Measurements from ENCODE around the gene HNF4A.
A peak's percentile ranks its signal among the peaks of the same experiment; 100 is the strongest.
"Not testable (repeated sequence)": the region's sequence is repeated elsewhere in the genome, so short reads cannot be mapped to it uniquely, and the experiment has no call there.

HNF4A gene

DNA sequence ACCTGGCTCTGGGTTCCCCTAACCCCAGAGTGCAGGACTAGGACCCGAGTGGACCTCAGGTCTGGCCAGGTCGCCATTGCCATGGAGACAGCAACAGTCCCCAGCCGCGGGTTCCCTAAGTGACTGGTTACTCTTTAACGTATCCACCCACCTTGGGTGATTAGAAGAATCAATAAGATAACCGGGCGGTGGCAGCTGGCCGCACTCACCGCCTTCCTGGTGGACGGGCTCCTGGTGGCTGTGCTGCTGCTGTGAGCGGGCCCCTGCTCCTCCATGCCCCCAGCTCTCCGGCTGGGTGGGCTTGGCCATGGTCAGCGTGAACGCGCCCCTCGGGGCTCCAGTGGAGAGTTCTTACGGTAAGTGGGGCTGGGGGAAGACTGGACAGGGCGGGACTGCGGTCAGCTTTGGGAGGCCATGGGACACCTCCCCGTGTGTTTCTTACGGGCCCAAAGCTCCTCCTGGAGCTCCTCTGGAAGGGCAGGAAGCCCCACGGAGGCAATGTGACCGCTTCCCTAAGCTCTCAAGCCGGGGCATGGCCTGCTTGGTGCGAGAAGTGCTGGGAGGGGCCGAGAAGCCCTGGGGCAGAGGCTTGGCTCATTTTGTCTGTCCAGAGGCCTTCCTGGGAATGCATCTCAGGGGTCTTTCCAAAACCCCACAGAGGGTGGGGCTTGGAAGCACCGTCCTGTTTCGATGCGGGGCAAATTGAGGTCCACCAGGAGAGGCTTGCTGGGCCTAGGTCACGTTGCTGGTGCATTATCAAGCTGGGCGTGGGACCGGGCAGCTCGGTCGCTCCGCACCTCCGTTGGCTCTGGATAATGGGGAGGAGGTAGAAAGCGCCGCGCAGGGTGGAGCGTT is at the start of gene HNF4A:
HNF4A (plus strand) TSS at position 202 of the 855 bp plus-strand sequence; CDS start at position 308, 106 bp downstream.
- DNase-seq: no peak

DNA sequence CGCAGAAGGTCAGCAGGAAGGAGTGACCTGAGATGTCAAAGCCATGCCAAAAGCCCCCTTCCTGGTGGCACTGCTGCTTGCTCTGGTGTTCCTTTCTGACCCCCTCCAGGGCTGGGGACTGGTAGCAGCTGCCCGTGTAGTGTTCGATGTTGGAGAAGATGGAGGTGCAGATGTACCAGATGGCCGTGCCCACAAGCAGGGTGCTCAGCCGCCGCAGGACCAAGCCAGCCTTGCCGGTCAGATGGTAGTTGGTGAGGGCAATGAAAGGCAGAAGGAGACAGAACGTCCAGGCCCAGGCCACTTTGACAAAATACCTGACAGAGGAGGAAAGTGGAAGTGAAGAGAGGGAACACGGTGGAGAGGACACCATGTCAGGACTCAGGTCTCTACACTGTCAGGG is 48.6 kb upstream of the HNF4A start:
- DNase-seq: no peak

DNA sequence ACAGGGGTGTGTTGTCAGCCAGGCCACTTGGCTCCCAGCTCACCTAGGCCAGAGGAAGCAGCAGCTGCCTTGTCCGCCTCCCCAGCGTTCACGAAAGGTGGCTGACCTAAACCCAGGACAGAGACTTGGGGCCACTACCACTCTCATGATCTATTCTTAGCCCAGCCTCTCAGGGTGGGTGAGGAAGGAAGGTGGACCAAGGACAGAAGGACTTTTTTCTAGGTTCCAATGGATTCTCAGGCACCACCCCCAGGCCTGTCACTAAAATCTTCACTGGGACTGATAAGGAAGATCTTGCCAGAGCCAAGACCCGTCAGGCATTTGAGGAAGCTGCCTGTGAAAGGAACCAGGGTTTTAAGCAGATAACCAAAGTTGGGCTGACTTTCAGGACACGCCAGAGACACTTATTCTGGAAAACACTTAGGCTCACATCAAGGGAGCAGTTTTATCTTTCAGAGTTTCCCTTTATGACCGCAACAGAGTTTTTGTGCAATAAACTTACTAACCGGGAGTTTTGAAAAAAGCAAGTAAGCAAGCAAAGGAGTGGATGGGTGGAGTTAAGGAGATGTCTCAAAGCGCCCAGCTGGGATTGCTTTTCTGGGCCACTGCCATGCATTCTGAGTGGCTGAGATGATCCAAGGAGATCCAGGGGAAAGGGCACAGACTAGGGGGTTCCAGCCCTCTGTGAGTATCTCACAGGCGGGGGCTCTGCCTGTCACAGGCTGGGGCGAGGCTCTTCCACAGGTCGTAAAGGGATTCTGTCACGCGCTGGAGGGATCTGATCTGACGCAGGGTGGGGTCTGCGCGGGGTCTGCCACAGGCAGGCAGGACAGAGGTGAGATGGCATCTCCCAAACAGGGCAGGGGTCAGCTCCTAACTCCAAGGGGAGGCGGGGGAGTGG is 45.5 kb upstream of the HNF4A start:
- peak in 6 of 14 donors; percentile 1 to 34 (median 24) for DNase-seq

DNA sequence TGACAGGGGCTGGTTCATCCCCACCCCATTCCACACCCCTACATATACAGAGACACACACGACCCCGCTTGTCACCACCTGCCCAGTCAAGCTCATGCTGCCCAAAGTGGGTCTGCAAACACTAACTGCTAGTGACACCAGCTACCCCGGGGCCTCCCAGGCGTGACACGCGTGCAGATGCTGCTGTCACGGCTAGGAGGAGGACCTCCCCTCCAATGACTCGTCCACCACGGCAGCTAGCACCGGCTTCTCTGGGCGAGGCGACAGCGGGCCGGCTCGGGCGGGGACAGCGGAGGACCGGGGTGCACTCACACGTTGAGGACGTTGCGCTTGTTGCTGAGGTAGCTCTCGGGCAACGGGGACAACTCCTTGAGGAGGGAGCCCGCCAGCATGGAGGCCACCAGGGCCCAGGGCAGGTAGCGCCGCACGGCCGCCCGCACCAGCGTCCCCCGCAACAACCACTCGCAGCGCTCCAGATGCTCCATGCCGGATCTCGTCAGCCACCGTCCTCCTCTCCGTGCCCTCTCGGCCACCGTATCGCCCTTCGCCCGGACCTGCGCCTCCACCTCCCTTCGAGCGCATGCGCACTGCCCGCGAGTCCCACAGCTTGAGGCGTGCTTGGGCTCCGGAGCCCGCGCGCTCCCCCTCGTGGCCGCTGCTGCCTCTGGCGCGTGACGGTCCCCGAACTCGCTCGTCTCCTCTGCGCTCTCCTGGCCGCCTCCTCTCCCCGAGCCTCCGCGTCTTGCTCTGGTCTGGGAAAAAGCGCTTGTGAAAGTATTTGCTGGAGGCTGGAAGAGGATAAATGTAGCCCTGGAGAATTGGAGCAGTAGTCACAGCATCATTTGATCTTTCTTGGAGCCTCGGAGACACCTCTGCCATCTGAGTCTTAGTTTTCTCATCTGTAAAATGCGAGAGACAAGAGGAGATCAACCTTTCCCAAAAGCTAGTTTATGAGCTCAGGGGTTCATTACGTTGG is 44.5 kb upstream of the HNF4A start, which contains the start of gene FITM2:
FITM2 (minus strand) TSS at position 539 of the 976 bp plus-strand sequence; CDS start at position 485, 54 bp downstream.
- peak; percentile 83 to 99 (median 94) for DNase-seq

GRCh38 chr20:44314870-44315269 is 40.6 kb upstream of the HNF4A start:
- no peak for DNase-seq

GRCh38 chr20:44319839-44320422 is 35.6 kb upstream of the HNF4A start:
- no peak for DNase-seq

DNA sequence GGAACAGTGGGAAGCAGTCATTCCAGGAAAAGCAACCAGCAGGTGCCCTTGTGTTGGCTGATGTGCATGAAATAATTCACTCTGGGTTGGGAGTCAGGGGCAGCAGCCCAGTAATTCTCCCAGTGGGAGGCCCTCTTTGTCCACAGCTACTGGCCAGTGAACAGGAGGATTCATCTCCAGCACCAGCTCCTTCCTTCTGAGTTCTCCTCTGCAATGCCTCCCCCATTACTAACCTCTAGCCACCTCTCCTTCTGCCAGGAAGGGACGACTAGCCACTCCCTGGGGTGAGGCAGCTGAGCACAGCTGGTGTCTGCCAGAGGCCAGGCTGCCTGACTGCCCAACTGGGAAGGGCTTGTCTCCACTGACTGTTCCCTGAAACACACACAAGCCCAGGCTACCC is 31.2 kb upstream of the HNF4A start:
- DNase-seq: no peak

DNA sequence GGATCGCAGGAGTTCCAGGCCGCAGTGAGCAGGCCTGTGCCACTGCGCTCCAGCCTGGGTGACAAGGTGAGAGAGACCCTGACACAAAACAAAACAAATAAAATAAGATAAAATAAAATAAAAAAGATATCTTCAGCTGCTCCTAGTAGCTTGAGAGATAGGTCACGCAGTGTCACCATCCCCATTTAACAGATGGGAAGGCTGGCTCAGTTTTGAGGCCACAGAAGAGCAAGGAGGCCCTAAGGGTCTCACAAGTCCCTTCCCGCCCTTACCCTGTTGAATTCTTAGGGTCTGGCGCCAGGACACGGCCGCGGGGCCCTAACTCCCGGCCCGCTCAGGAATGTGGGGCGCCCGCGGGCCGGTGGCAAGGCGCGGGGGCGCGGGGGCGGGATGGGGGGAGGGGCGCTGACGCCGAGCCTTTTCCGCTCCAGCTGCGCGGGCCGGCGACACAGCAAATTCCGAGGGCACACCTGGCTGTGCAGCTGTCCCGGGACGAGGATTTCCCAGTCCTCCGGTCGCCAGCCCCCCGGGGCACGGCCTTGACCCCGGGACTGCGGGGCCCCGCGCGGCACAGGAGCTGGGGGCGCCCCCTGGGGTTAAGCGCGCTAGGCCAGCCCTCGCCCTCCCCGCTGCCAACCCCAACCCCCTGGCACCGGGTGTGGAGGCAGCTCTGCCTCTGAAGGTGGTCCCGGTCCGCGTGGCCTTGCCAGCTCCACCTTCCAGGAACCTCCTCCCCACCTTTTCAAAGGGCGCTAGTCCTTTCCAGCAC is 28.9 kb upstream of the HNF4A start:
- no peak for DNase-seq

GRCh38 chr20:44327748-44328147 is 27.8 kb upstream of the HNF4A start:
- DNase-seq: not testable (repeated sequence)

- no peak for DNase-seq
These were observed 27.1 kb upstream of the HNF4A start for GRCh38 chr20:44328428-44328827.

DNA sequence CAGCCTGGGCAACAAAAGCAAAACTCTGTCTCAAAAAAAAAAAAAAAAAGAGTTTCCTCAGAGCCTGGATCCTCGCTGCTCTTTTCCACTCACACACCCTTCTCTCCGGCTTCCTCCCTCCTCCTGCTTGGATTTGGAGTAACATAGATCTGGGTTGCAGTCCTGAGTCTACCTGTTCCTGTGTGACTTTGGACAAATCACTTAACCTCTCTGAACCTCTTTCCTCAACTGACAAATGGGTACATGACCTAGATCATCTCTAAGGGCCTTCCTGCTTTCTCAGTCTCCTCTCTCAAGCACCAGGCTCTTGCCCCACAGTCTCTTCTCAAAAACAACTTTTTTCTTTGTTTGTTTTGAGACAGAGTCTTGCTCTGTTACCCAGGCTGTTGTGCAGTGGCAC is 24.3 kb upstream of the HNF4A start:
- DNase-seq: no peak

- DNase-seq: no peak
These were observed 21.2 kb upstream of the HNF4A start for GRCh38 chr20:44334306-44334705.

DNA sequence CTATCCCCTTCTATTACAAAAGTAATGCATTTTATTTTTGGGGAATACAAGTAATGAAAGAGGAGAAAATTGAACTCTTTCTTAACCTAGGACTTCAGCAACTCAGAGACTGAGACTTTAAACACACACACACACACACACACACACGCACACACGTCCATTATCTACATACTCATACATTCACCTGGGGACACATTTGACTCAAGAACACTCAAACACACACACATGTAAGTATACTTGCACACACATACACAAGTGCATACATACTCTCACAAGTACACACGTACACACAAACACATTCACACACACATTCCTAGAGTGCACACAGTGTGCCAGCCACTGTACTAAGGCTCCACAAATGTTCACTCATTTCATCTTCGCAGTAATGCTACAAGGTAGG is 20.8 kb upstream of the HNF4A start:
- no peak for DNase-seq

DNA sequence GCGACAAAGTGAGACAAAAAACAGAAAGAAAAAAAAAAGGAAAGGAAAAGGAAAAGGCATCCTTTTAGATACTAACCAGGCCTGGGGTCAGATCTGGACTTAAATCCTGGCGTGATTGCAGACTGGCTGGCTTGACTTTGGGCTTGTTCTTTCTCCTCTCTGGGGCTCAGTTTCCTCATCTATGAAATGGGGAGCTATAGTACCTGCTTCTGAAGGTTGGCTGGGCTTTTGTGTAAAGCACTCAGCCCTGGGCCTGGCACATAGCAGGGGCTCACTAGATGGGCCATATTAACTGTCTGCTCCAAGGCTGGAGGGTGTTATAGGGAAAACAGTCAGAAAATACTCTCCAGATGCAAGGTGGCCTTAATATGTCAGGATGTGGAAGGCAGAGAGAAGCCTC is 19.8 kb upstream of the HNF4A start:
- DNase-seq: no peak

DNA sequence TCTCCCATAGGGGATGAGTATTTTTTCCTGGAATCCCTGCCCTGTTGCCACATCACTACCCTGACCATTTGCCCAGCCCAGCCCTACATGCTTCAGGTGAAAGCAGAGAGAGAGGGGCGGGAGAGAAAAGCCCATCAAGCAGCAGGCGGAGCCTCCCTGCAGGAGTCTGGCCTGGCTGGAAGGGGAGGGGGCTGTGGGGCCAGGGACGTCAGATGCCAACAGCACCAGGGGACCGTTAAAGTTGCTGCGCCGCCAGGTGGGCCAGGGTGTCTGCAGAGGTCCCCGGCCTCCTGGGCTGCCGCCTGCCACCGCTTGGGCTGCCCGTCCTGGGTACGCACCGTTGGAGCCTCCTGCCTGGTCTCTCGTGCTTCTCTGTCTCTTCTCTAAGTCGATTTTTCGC is 19.4 kb upstream of the HNF4A start:
- no peak for DNase-seq

- DNase-seq: no peak
These were observed 18.6 kb upstream of the HNF4A start, which contains the start of gene R3HDML for GRCh38 chr20:44336725-44337380. Gene R3HDML (plus strand): TSS chr20:44337043. CDS start chr20:44337158, 115 bp downstream.

- peak in 1 of 14 donors; percentile 4 for DNase-seq
These were observed 13.3 kb upstream of the HNF4A start for GRCh38 chr20:44342248-44342647.

DNA sequence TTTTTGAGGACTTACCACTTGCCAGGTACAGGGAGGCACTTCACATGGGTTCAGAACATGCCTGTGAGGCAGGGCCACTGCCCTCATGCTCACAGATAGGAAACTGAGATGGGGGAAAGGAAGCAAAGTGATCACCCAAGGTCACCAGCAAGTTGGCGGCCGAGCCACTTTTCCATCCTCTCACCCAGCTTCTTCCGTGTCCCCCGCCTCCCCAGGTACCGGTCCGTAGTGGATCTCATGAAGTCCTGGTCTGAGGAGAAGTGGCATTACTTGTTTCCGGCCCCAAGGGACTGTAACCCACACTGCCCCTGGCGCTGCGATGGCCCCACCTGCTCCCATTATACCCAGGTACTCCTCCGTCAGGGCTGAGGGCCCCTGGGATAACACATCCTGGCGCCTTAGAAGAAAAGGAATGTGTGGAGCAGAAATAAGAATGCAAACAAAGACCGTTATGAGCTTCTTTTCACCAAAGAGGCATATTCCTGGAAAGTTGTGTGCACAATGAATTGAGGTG is 12.3 kb upstream of the HNF4A start:
- no peak for DNase-seq

DNA sequence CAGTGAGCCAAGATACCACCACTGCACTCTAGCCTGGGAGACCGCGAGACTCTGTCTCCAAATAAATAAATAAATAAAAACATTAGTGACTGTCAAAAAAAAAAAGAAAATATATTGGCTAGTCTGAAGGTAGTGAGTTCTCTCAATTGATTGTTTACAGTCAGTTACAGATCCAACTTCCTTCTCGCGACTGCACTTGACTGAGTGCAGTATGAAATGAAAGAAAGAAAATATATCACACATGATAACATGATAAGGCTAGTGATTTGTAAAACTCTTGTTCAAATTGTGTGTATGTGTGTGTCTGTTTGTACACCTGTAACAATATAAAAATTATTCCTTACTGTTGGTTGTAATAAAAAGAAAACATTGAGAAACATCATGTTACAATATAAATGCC is 10.8 kb upstream of the HNF4A start:
- no peak for DNase-seq

GRCh38 chr20:44345147-44345546 is 10.4 kb upstream of the HNF4A start:
- DNase-seq: no peak
